HFF-Myc (cell line): ENCODE results near the gene APBA1.
A peak's percentile ranks its signal among the peaks of the same experiment; 100 is the strongest.

Source experiments
- DNase-seq: peaks from one replicate; pipeline ENCODE4 v3.0.0-alpha.2; 2011; ENCODE audit warnings: low read depth; ENCODE audit errors: extremely low read depth
- H3K4me3 ChIP-seq: replicated peaks from 2 replicates; pipeline ENCODE4 v1.5.1; 2011; ENCODE audit warnings: low read depth, mild to moderate bottlenecking, control low read depth, low read length
- TF ChIP-seq, protein P1 (sequence below): IDR thresholded peaks from 2 replicates; pipeline ENCODE4 v1.5.1; 2012; ENCODE audit warnings: mild to moderate bottlenecking, low read depth, low read length, control low read depth; ENCODE audit errors: missing control alignments

Gene APBA1

DNA sequence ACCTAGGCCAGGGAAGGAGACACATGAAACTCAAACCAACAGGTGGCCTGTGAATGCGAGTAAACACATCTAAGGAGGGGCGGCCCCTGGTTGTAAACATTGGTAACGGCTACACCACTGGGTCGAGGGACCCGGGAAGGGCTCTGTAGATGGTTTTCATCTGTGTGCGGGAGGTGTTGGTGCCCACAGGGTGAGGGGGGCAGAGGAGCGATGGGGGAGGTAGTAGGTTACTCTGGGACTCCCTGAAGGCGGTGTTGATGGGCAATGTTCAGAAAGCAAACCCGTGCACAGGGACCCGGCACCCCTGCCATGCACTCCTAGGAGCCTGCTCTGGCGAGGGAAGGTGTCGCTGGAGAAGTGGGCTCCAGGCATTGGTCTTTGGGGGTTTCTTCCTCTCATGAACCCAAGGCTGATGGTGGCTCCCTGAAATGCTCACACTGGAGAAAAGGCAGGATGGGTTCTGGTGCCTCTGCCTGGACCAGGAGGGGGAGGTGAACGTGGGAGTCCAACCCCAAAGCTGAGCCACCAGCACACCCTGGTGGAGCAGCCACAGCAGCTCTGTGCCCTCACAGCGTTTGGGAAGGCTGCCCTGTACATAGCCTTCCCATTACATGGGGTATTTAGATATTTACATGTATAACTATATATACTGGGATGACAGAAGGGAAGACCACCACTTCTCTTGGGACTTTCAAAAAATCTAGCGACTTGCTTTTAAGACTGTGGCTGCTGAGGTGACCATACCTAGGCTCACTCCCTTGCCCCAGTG lies 244.0 kb downstream of the APBA1 start:
- TF ChIP-seq, protein P1, sequence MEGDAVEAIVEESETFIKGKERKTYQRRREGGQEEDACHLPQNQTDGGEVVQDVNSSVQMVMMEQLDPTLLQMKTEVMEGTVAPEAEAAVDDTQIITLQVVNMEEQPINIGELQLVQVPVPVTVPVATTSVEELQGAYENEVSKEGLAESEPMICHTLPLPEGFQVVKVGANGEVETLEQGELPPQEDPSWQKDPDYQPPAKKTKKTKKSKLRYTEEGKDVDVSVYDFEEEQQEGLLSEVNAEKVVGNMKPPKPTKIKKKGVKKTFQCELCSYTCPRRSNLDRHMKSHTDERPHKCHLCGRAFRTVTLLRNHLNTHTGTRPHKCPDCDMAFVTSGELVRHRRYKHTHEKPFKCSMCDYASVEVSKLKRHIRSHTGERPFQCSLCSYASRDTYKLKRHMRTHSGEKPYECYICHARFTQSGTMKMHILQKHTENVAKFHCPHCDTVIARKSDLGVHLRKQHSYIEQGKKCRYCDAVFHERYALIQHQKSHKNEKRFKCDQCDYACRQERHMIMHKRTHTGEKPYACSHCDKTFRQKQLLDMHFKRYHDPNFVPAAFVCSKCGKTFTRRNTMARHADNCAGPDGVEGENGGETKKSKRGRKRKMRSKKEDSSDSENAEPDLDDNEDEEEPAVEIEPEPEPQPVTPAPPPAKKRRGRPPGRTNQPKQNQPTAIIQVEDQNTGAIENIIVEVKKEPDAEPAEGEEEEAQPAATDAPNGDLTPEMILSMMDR, result no peak
- DNase-seq, result no peak
- H3K4me3 ChIP-seq, result no peak overlapping the region

DNA sequence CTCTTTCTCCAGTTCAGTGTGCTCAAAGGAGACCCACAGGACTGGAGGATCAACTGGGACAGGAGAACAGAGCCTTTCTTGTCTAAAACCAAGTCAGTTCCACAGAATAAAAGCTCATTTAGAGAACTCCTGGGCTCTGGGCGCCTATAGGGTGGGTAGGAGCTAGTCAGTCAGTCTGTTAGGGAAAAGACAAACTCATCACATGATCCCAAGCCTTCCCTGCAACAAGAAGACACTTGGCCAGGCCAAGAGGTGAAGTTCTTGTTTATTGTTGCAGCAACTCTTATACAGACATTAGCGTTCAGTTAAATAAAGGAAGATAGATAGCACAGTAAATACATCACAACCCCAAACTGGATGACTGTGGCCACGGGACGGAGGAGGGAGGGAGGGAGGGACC lies 244.9 kb downstream of the APBA1 start:
- DNase-seq, result no peak
- TF ChIP-seq, protein P1, result no peak

DNA sequence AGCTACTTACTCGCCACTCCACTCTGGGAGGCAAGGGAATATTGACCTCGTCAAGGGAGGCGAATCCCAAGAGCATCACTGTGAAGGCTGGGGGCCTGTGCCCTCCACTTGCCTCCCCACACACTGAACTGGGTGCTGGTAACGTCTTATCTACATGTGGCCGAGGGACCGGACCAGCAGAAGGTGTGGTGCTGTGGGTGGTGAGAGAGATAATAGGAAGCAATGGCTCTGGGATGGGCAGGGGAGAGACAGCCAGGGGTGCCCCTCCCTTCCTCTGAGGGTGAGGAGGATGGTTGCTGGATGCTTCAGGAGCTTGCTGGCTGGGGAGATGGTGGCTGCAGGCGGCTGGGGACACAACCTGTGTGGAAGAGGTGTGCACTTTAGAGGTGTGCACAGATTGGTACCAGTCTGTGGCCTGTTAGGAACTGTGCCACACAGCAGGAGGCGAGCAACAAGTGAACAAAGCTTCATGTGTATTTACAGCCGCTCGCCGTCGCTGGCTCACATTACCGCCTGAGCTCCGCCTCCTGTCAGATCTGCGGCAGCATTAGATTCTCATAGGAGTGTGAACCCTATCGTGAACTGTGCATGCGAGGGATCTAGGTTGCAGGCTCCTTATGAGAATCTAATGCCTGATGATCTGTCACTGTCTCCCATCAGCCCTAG lies 246.9 kb downstream of the APBA1 start:
- TF ChIP-seq, protein P1, result no peak
- no peak overlapping the region for H3K4me3 ChIP-seq
- DNase-seq, result no peak

More for the DNA sequence above, 244.9 kb downstream of the APBA1 start:
- no peak overlapping the region for H3K4me3 ChIP-seq

DNA sequence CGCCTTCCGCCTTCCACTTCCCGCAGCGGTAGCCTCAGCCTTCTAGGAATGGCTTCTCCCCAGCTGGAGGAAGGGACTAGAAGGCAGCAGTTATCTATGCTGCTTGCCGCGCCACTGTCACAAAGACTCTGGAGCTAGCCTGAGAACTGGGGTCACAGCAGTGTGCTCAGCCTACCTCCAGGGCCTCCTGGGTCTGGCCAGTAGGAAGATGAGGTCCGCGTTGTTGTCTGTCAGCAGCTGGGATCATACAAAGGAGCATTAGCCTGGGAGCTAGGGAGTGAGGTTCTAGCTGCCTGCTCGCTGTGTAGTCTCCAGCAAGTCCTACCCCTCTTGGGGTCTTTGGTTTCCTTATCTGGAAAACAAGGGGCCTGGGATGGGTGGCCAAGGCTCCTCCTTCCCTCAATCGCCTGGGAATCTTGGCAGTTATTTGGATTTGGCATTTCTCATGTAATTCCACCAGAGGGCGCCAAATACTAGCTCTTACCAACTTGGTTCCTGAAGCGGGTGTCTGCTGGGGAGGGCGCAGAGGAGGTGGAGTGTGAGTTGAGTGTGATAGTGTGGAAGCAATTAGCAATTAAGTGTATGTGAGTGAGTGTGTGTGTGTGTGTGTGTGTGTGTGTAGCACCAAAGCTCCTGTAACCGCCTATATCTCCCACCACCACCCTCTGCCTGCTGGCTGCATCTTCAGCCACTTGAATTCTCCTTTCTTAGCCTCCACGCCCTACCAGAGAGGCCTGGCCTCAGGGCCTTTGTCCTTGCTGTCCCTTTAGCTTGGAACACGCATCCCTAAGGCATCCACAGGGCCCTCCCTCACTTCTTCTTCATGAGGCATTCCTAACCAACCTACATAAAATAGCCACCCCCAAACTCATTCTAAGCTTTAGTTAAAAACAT lies 250.0 kb downstream of the APBA1 start:
- no peak overlapping the region for H3K4me3 ChIP-seq
- DNase-seq, result peak; percentile 43
- TF ChIP-seq, protein P1, result peak; percentile 70

DNA sequence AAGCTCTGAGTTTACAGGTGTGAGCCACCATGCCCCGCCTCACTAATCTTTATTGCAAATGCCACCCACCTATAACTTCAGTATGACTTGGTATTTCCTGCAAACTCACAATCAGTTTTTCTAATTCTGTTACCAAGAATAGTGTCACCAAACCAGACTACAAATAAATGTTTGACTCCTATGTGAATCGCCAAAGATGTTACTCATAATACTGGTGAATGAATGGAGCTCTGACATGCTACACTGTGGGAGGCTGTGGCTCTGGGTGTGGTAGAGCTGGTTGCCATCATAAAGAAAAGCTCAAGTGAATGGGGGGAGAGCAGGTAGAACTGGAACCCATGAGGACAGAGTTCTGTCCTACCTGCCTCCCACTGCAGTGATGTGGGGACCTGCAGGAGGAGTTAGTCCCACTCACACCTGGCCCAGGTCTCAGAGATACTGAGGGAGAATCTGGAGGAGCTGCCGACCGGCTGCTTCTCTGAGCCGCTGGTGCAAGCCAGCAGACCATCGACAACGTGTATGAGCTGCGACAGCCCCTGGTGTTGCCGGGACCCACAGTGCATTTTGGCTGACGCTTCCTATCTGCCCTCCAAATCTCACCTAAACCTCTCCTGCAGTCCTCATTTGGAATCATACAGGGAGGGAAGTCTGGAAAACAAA lies 251.4 kb downstream of the APBA1 start:
- TF ChIP-seq, protein P1, result no peak
- no peak overlapping the region for H3K4me3 ChIP-seq
- DNase-seq, result no peak

DNA sequence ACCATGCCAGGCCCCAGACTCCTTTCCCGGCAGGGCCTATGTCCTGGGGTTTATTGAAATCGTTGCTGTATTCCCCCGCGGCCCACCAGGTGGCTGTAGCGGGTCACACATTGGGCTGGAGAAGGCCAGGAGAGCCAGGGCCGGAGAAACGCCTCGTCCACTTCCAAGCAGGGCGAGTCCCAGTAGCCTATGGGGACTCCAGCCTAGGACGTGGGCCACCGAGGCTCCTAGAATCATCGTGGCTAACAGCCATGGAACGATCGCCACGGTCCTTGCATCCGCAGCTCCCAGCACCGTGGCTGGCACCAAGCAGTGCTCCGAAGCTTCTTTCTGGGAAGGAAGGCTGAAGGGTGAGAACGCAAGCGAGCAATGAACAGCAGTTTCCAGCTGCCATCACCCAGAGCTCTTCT lies 259.4 kb downstream of the APBA1 start:
- peak; percentile 31 for DNase-seq
- TF ChIP-seq, protein P1, result peak; percentile 73
- no peak overlapping the region for H3K4me3 ChIP-seq
